T-helper 17 cell (primary cell): Measurements from ENCODE around the gene OR8K3. TPM values are rescaled to one million over a fixed set of nuclear protein-coding genes. Genes with fewer than 3 reads are reported as not detected.

ENCODE experiments used
- ATAC-seq: fragments of 150-1000 bp; cut with Tn5 transposase; 2 replicates; pipeline ENCODE4 v1.10.0; 2021; ENCODE audit warnings: mild to moderate bottlenecking, moderate library complexity
- DNase-seq, 3 donors: peaks; one replicate each; pipeline versions ENCODE4 v3.0.0 to v3.0.0-alpha.2; 2020 to 2021
- H3K9me3 ChIP-seq: one replicate; pipeline ENCODE4 v1.7.0; 2013; ENCODE audit warnings: low read length, mild to moderate bottlenecking; ENCODE audit not compliant: control insufficient read depth, poor library complexity, severe bottlenecking
- H3K27ac Mint-ChIP-seq: one replicate; pipeline ENCODE4 v1.8.0; 2022; ENCODE audit warnings: mild to moderate bottlenecking, moderate library complexity, mixed read lengths
- H3K27me3 Mint-ChIP-seq: one replicate; pipeline ENCODE4 v1.8.0; 2022; ENCODE audit warnings: mixed read lengths
- H3K36me3 Mint-ChIP-seq: one replicate; pipeline ENCODE4 v1.8.0; 2022; ENCODE audit warnings: low read depth, mixed read lengths
- H3K4me1 Mint-ChIP-seq: one replicate; pipeline ENCODE4 v1.8.0; 2022; ENCODE audit warnings: mild to moderate bottlenecking, mixed read lengths
- H3K4me3 Mint-ChIP-seq: one replicate; pipeline ENCODE4 v1.8.0; 2022; ENCODE audit warnings: mild to moderate bottlenecking, moderate library complexity, mixed read lengths
- total RNA-seq, 4 donors: library from RNA in 2 of 4; stranded (reverse) in 2 of 4; gene quantifications; one replicate each; pipeline ENCODE4 v1.2.3 and lab custom pipeline; 2022 to 2026

OR8K3 gene
- total RNA-seq (not detected), total RNA-seq (lab: John Stamatoyannopoulos, UW) (0 reads per million in 2 donors)

GRCh38 chr11:56314844-56315243 lies at the start of gene OR8K3:
Gene OR8K3, plus strand, starts transcription at chr11:56315144. Its CDS starts 3,163 bp downstream, at chr11:56318307.
- no peak within 1 kb of the TSS for H3K4me3 Mint-ChIP-seq
- H3K9me3 ChIP-seq, result no peaks in the 10 kb centered on the region
- no peak within 1 kb of the TSS for H3K27ac Mint-ChIP-seq
- ATAC-seq, result no peak
- no peaks in the 10 kb centered on the region for H3K4me1 Mint-ChIP-seq
- DNase-seq, result no peak
- H3K36me3 Mint-ChIP-seq, result no peaks in the 10 kb centered on the region
- no peaks in the 10 kb centered on the region for H3K27me3 Mint-ChIP-seq

GRCh38 chr11:56271092-56271491 lies 43.9 kb upstream of the OR8K3 start:
- H3K36me3 Mint-ChIP-seq, result no peaks in the 10 kb centered on the region
- DNase-seq (no peak), ATAC-seq (no peak)
- H3K9me3 ChIP-seq, result no peaks in the 10 kb centered on the region
- no peaks in the 10 kb centered on the region for H3K4me1 Mint-ChIP-seq
- no peak overlapping the region for H3K4me3 Mint-ChIP-seq
- H3K27me3 Mint-ChIP-seq, result no peaks in the 10 kb centered on the region
- no peak overlapping the region for H3K27ac Mint-ChIP-seq

GRCh38 chr11:56273854-56274253 lies 41.1 kb upstream of the OR8K3 start, which contains the start of gene OR5T1:
Gene OR5T1, plus strand, starts transcription at chr11:56274154. Its CDS starts 1,485 bp downstream, at chr11:56275639.
- no peaks in the 10 kb centered on the region for H3K9me3 ChIP-seq
- Mint-ChIP-seq H3K4me1 (no peaks in the 10 kb centered on the region), H3K36me3 (no peaks in the 10 kb centered on the region), H3K27ac (no peak within 1 kb of the TSS), H3K27me3 (no peaks in the 10 kb centered on the region), H3K4me3 (no peak within 1 kb of the TSS)
- no peak for DNase-seq
- ATAC-seq, result no peak

- no peaks in the 10 kb centered on the region for H3K9me3 ChIP-seq
- H3K27ac Mint-ChIP-seq, result no peak within 1 kb of the TSS
- H3K36me3 Mint-ChIP-seq, result no peaks in the 10 kb centered on the region
- H3K27me3 Mint-ChIP-seq, result no peaks in the 10 kb centered on the region
- no peak for ATAC-seq
- no peak within 1 kb of the TSS for H3K4me3 Mint-ChIP-seq
- DNase-seq, result no peak
- no peaks in the 10 kb centered on the region for H3K4me1 Mint-ChIP-seq
Observed at GRCh38 chr11:56292154-56292553, 22.8 kb upstream of the OR8K3 start, which contains the start of gene OR8H1. Gene OR8H1, minus strand, starts transcription at chr11:56292254. Its CDS starts 1,192 bp downstream, at chr11:56291062.

GRCh38 chr11:56296898-56297297 lies 18.0 kb upstream of the OR8K3 start:
- H3K36me3 Mint-ChIP-seq, result no peaks in the 10 kb centered on the region
- no peak overlapping the region for H3K4me3 Mint-ChIP-seq
- H3K4me1 Mint-ChIP-seq, result no peaks in the 10 kb centered on the region
- H3K27ac Mint-ChIP-seq, result no peak overlapping the region
- no peak for DNase-seq
- no peaks in the 10 kb centered on the region for H3K27me3 Mint-ChIP-seq
- no peak for ATAC-seq
- H3K9me3 ChIP-seq, result no peaks in the 10 kb centered on the region

GRCh38 chr11:56307836-56308235 lies 7.1 kb upstream of the OR8K3 start:
- no peaks in the 10 kb centered on the region for H3K4me1 Mint-ChIP-seq
- DNase-seq, result no peak
- no peak overlapping the region for H3K4me3 Mint-ChIP-seq
- no peaks in the 10 kb centered on the region for H3K9me3 ChIP-seq
- H3K27me3 Mint-ChIP-seq, result no peaks in the 10 kb centered on the region
- H3K36me3 Mint-ChIP-seq, result no peaks in the 10 kb centered on the region
- no peak overlapping the region for H3K27ac Mint-ChIP-seq
- no peak for ATAC-seq

GRCh38 chr11:56331861-56332491 lies 17.0 kb downstream of the OR8K3 start:
- ATAC-seq, result no peak
- H3K27ac Mint-ChIP-seq, result no peak overlapping the region
- DNase-seq, result no peak
- H3K36me3 Mint-ChIP-seq, result no peaks in the 10 kb centered on the region
- H3K9me3 ChIP-seq, result no peaks in the 10 kb centered on the region
- H3K4me1 Mint-ChIP-seq, result no peaks in the 10 kb centered on the region
- H3K27me3 Mint-ChIP-seq, result no peaks in the 10 kb centered on the region
- no peak overlapping the region for H3K4me3 Mint-ChIP-seq

- Mint-ChIP-seq H3K4me3 (no peak overlapping the region), H3K27ac (no peak overlapping the region), H3K36me3 (no peaks in the 10 kb centered on the region), H3K27me3 (no peaks in the 10 kb centered on the region), H3K4me1 (no peaks in the 10 kb centered on the region)
- ATAC-seq (no peak), DNase-seq (no peak)
- no peaks in the 10 kb centered on the region for H3K9me3 ChIP-seq
Observed at GRCh38 chr11:56333156-56333555, 18.2 kb downstream of the OR8K3 start.

GRCh38 chr11:56340289-56340688 lies 25.3 kb downstream of the OR8K3 start:
- no peaks in the 10 kb centered on the region for H3K36me3 Mint-ChIP-seq

GRCh38 chr11:56345739-56346138 lies 30.8 kb downstream of the OR8K3 start, which contains the start of gene OR8K1:
Gene OR8K1, plus strand, starts transcription at chr11:56346039. Its CDS starts 0 bp downstream, at chr11:56346039.
- no peaks in the 10 kb centered on the region for H3K27me3 Mint-ChIP-seq
- H3K36me3 Mint-ChIP-seq, result no peaks in the 10 kb centered on the region
- no peaks in the 10 kb centered on the region for H3K9me3 ChIP-seq
- no peaks in the 10 kb centered on the region for H3K4me1 Mint-ChIP-seq
- ATAC-seq (no peak), DNase-seq (no peak)
- no peak within 1 kb of the TSS for H3K4me3 Mint-ChIP-seq
- H3K27ac Mint-ChIP-seq, result no peak within 1 kb of the TSS

More at GRCh38 chr11:56340289-56340688, 25.3 kb downstream of the OR8K3 start:
- Mint-ChIP-seq H3K27ac (no peak overlapping the region), H3K4me3 (no peak overlapping the region), H3K27me3 (no peaks in the 10 kb centered on the region), H3K4me1 (no peaks in the 10 kb centered on the region)
- H3K9me3 ChIP-seq, result no peaks in the 10 kb centered on the region
- ATAC-seq (no peak), DNase-seq (no peak)

- Mint-ChIP-seq H3K36me3 (no peaks in the 10 kb centered on the region), H3K27me3 (no peaks in the 10 kb centered on the region), H3K4me1 (no peaks in the 10 kb centered on the region), H3K4me3 (no peak within 1 kb of the TSS), H3K27ac (no peak within 1 kb of the TSS)
- ATAC-seq (no peak), DNase-seq (no peak)
- no peaks in the 10 kb centered on the region for H3K9me3 ChIP-seq
Observed at GRCh38 chr11:56353991-56354390, 39.0 kb downstream of the OR8K3 start, which contains the start of gene OR8J1. Gene OR8J1, plus strand, starts transcription at chr11:56354291. Its CDS starts 5,956 bp downstream, at chr11:56360247.
